GM12891 (cell line): Measurements from ENCODE around the gene TREX2.

Source experiments
- DNase-seq: peaks from one replicate; pipeline ENCODE4 v3.0.0; 2011; ENCODE audit warnings: low spot score; ENCODE audit not compliant: insufficient read length
- FAIRE-seq: peaks from 2 replicates; lab custom pipeline; 2011; peaks lifted over from hg19 to GRCh38; lab: Jason Lieb, UNC
- PAX5 ChIP-seq: IDR thresholded peaks from 2 replicates; pipeline ENCODE4 v1.6.1; 2011; ENCODE audit warnings: low read length, moderate library complexity, mild to moderate bottlenecking; ENCODE audit not compliant: insufficient read depth, severe bottlenecking
- POLR2A ChIP-seq: IDR thresholded peaks from 2 replicates; pipeline ENCODE4 v1.6.1; 2011; ENCODE audit warnings: low read depth, low read length, control low read depth
- POLR2AphosphoS5 ChIP-seq: IDR thresholded peaks from 2 replicates; pipeline ENCODE4 v1.6.1; 2011; ENCODE audit warnings: low read depth, low read length, control low read depth
- POU2F2 ChIP-seq: IDR thresholded peaks from 2 replicates; pipeline ENCODE4 v1.6.1; 2011; ENCODE audit warnings: low read depth, mild to moderate bottlenecking, control low read depth, low read length, moderate library complexity
- SPI1 ChIP-seq: IDR thresholded peaks from 2 replicates; pipeline ENCODE4 v1.6.1; 2011; ENCODE audit warnings: low read depth, low read length, control low read depth
- TAF1 ChIP-seq: IDR thresholded peaks from 2 replicates; pipeline ENCODE4 v1.6.1; 2011; ENCODE audit warnings: low read depth, low read length, control low read depth

The TREX2 gene

GRCh38 chrX:153477364-153477857 lies 31.6 kb upstream of the TREX2 start:
- no peak for DNase-seq
- TF ChIP-seq PAX5: no peak
- TF ChIP-seq SPI1: no peak
- no peak for TF ChIP-seq POLR2A
- TF ChIP-seq TAF1: no peak
- TF ChIP-seq POU2F2: no peak
- TF ChIP-seq POLR2AphosphoS5: no peak

GRCh38 chrX:153476666-153477363 lies 31.0 kb upstream of the TREX2 start:
- FAIRE-seq: no peak
- TF ChIP-seq PAX5: no peak
- TF ChIP-seq POLR2A: no peak
- TF ChIP-seq POU2F2: no peak
- no peak for TF ChIP-seq POLR2AphosphoS5
- no peak for TF ChIP-seq TAF1
- no peak for TF ChIP-seq SPI1
- no peak for DNase-seq

More at GRCh38 chrX:153477364-153477857, 31.6 kb upstream of the TREX2 start:
- FAIRE-seq: no peak

DNA sequence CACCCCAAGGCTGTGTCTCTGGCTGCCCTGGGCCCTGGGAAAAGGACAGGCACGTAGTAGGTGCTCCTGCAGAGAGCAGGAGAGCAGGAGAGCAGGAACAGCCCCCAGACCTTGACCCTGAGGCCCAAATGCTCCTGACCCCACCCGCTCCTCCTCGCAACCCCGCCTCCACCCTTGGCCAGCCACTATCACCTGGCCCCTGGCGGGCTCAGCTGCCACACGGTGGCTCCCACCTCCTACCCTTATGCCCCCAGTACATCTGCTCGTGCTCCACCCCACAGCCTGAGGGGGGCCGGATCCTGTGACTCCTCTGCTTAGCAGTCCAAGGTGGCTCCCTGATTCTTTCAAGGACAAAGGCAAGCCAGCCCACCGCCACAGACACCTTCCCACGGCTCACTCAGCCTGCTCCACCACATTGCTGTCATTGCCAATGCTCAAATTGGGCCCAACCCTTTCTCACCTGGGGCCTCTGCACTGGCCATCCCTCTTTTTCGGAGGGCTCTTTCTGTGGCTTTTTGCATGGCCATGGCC lies 30.0 kb upstream of the TREX2 start:
- DNase-seq (no peak), FAIRE-seq (no peak)
- no peak for TF ChIP-seq POLR2A
- TF ChIP-seq POU2F2: no peak
- TF ChIP-seq POLR2AphosphoS5: no peak
- TF ChIP-seq TAF1: no peak
- TF ChIP-seq SPI1: no peak
- TF ChIP-seq PAX5: no peak

DNA sequence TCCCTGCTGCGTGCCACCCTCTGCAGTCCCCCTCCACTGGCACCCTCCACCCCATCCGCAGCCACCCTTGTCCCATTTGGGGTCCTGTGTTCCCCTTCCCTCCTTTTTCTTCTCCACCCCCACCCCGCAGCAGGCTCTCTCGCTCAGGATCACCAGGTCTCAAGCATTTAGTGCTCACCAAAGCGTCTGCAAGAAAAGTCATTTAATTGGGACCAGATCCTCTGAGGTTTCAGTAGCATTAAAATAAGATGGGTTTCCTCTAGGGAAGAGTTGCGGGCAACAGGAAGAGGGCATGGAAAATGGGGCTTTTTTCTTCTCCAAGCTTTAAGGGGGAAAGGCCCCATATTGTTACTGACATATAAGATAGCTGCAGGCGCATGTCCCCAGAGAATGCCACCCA lies 29.4 kb upstream of the TREX2 start:
- FAIRE-seq (no peak), DNase-seq (no peak)
- TF ChIP-seq POLR2AphosphoS5: no peak
- no peak for TF ChIP-seq POU2F2
- TF ChIP-seq TAF1: no peak
- no peak for TF ChIP-seq PAX5
- TF ChIP-seq SPI1: no peak
- TF ChIP-seq POLR2A: no peak

DNA sequence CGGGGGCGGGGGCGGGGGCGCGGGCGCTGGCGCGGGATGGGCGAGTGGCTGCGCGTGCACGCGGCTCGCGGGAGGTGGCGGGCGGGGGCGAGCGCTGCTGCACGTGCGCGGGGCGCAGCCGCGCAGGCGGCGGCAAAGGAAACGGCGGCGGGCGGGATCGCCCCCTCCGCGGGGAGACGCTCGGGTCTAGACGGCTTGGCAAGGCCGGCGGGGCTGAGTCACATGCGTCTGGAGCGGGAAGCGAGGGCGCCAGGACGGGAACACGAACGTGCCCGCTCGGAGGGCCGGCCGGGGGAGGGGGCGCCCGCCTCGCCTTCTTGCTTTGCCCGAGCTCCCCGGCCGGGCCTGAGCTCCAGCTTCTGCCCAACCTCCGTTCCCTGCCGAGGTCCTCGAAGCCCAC lies 28.9 kb upstream of the TREX2 start:
- FAIRE-seq: no peak
- TF ChIP-seq POU2F2 (no peak), TAF1 (no peak), POLR2A (no peak), SPI1 (no peak), PAX5 (no peak), POLR2AphosphoS5 (no peak)
- DNase-seq: no peak

- FAIRE-seq: no peak
- no peak for DNase-seq
- no peak for TF ChIP-seq POLR2AphosphoS5
- TF ChIP-seq TAF1: no peak
- no peak for TF ChIP-seq PAX5
- TF ChIP-seq POU2F2: no peak
- TF ChIP-seq POLR2A: no peak
- no peak for TF ChIP-seq SPI1
Observed at GRCh38 chrX:153474266-153474665, 28.4 kb upstream of the TREX2 start.

DNA sequence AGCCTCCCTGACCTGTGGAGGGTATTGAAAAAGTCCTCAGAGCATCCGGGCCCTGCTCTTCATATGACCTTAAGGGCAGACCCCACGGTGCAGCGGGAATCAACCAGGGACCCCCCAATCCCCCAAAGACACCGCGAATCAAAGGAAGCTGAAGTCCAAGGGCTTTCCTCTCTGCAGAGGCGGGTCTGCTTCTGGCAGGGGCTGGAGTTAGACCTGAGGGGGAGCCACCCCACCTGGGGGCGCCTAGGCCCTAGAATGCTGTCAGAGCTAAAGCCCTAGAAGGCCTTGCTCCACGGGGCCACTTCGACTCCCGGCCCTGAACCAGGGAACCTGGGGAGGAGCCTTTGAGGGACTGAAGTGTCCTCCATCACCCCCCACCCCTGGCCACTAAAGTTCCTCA lies 27.3 kb upstream of the TREX2 start:
- no peak for FAIRE-seq
- TF ChIP-seq POLR2AphosphoS5 (no peak), SPI1 (no peak), PAX5 (no peak), POU2F2 (no peak), TAF1 (no peak), POLR2A (no peak)
- no peak for DNase-seq

DNA sequence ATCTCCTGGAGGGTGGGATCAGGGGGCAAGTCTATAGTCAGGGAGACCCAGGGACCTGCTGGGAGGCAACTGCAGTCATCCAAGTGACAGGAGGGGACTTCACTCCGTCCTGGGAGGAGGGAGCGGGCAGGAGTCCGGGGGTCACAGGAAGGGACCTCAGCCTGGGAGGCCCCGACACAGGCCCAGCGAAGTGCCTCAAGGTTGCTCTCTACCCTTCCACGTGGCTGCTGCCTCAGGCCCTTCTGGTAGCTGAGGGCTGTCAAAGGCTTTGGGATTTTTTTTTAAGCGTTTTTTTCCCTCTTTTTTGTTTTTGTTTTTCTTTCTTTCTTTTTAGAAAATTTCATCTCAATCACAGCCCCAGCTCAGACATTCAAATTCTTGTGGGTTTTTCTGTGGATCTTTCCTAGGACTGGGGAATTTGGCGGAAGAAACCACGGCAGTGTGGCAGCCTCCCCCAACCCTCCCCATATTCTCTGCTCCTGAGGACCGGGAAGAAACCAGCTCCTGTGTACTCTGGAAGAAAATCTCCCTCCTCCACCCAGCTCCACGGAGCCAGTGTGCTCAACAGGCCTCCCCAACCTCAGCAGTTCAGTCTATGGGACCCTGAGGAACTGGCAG lies 25.9 kb upstream of the TREX2 start:
- FAIRE-seq (peak; percentile 45), DNase-seq (no peak)
- TF ChIP-seq POU2F2: no peak
- TF ChIP-seq PAX5: no peak
- no peak for TF ChIP-seq TAF1
- TF ChIP-seq POLR2AphosphoS5: no peak
- no peak for TF ChIP-seq SPI1
- TF ChIP-seq POLR2A: no peak

- FAIRE-seq: peak; percentile 98
- TF ChIP-seq POU2F2: no peak
- no peak for TF ChIP-seq SPI1
- no peak for TF ChIP-seq POLR2A
- TF ChIP-seq PAX5: no peak
- TF ChIP-seq POLR2AphosphoS5: no peak
Observed at GRCh38 chrX:153470411-153471363, 24.8 kb upstream of the TREX2 start, which contains the start of gene HAUS7. Gene HAUS7 (minus strand): TSS chrX:153470576. CDS start chrX:153470557, 19 bp downstream.

More at GRCh38 chrX:153470411-153471363, 24.8 kb upstream of the TREX2 start, which contains the start of gene HAUS7:
- peak; percentile 86 for DNase-seq
